ENCODE measurements around the gene CREB5.

The CREB5 gene

GRCh38 chr7:28732071-28732869 is 320.0 kb downstream of the CREB5 start:
- Histone ChIP-seq H3K36me3 (ENCODE audit: control insufficient read depth, insufficient read depth, low read length) (no peaks in the 10 kb centered on the region), H3K4me3 (replicated peaks; ENCODE audit: low read depth, low read length) (no peak overlapping the region), H3K27me3 (replicated peaks; ENCODE audit: control insufficient read depth, insufficient read depth, low read length) (no peaks in the 10 kb centered on the region)
- DNase-seq (ENCODE audit: extremely low read depth, insufficient read length), result no peak
- TF ChIP-seq, protein P1, sequence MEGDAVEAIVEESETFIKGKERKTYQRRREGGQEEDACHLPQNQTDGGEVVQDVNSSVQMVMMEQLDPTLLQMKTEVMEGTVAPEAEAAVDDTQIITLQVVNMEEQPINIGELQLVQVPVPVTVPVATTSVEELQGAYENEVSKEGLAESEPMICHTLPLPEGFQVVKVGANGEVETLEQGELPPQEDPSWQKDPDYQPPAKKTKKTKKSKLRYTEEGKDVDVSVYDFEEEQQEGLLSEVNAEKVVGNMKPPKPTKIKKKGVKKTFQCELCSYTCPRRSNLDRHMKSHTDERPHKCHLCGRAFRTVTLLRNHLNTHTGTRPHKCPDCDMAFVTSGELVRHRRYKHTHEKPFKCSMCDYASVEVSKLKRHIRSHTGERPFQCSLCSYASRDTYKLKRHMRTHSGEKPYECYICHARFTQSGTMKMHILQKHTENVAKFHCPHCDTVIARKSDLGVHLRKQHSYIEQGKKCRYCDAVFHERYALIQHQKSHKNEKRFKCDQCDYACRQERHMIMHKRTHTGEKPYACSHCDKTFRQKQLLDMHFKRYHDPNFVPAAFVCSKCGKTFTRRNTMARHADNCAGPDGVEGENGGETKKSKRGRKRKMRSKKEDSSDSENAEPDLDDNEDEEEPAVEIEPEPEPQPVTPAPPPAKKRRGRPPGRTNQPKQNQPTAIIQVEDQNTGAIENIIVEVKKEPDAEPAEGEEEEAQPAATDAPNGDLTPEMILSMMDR (IDR thresholded peaks at IDR 0.05; ENCODE audit: insufficient read depth, low read length, poor library complexity, severe bottlenecking), result no peak

DNA sequence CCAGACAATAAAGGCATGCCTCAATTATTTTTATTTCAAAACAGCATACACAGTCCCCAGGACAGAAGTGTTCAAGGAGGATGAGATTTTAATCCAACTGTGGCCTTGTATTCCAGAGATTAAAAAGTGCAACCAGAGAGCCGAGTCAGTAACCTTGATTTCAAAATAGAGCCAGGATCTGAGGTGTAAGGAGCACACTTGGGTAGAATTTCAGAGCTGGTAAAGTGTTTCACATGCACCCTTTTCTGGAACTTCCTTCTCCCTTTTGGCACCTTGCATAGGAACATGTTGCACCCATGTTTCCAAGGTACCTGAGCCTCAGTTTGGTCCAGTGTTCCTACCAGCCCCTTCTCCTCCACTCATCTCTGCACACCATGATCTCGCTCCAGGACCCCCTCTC is 320.7 kb downstream of the CREB5 start:
- TF ChIP-seq, protein P1 (IDR thresholded peaks at IDR 0.05; ENCODE audit: insufficient read depth, low read length, poor library complexity, severe bottlenecking), result no peak
- no peaks in the 10 kb centered on the region for H3K27me3 ChIP-seq (replicated peaks; ENCODE audit: control insufficient read depth, insufficient read depth, low read length)
- no peak for DNase-seq (ENCODE audit: extremely low read depth, insufficient read length)
- H3K36me3 ChIP-seq (ENCODE audit: control insufficient read depth, insufficient read depth, low read length), result no peaks in the 10 kb centered on the region
- no peak overlapping the region for H3K4me3 ChIP-seq (replicated peaks; ENCODE audit: low read depth, low read length)

DNA sequence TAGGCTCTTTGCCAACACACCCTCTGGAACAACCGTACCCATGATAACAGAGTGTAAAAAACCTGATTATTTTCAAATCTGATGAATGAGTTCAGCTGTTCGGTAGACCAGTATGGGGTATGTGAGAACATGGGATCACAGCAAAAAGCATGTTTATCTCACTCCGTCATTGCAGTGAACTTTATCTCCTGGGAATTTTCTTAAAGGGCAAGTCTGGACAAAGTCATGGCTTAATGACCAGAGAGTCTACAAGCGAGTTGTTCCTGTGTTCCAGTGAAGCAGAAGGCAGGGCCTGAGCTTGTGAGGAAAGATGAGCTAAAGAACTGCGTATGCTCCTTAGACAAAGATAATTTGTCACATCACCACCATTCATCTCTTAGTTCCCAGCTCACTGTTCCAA is 326.1 kb downstream of the CREB5 start:
- no peaks in the 10 kb centered on the region for H3K36me3 ChIP-seq (ENCODE audit: control insufficient read depth, insufficient read depth, low read length)
- DNase-seq (ENCODE audit: extremely low read depth, insufficient read length), result no peak
- TF ChIP-seq, protein P1 (IDR thresholded peaks at IDR 0.05; ENCODE audit: insufficient read depth, low read length, poor library complexity, severe bottlenecking), result no peak
- H3K4me3 ChIP-seq (replicated peaks; ENCODE audit: low read depth, low read length), result no peak overlapping the region
- no peaks in the 10 kb centered on the region for H3K27me3 ChIP-seq (replicated peaks; ENCODE audit: control insufficient read depth, insufficient read depth, low read length)

DNA sequence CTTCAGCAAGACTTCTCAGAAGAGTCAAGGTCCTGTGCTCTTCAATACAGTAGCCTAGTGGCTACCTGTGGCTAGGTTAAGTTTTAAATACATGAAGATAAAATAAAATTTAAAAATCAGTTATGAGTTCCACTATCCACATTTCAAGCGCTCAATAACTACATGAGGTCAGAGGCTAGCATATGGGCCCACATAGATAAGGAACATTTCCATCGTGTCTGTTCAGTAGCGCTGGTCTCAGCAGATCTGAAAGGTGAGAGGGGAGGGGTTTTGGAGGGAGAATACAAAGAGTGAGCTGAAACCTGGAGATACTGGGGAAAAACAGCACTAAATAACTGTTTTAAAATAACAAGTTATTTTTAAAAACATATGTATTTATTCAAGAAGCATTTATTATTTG is 326.8 kb downstream of the CREB5 start:
- TF ChIP-seq, protein P1 (IDR thresholded peaks at IDR 0.05; ENCODE audit: insufficient read depth, low read length, poor library complexity, severe bottlenecking), result no peak
- H3K4me3 ChIP-seq (replicated peaks; ENCODE audit: low read depth, low read length), result no peak overlapping the region

GRCh38 chr7:28739826-28740225 is 327.5 kb downstream of the CREB5 start:
- Histone ChIP-seq H3K27me3 (replicated peaks; ENCODE audit: control insufficient read depth, insufficient read depth, low read length) (no peaks in the 10 kb centered on the region), H3K36me3 (ENCODE audit: control insufficient read depth, insufficient read depth, low read length) (no peaks in the 10 kb centered on the region), H3K4me3 (replicated peaks; ENCODE audit: low read depth, low read length) (no peak overlapping the region)
- TF ChIP-seq, protein P1 (IDR thresholded peaks at IDR 0.05; ENCODE audit: insufficient read depth, low read length, poor library complexity, severe bottlenecking), result no peak
- DNase-seq (ENCODE audit: extremely low read depth, insufficient read length), result no peak

More for the DNA sequence above, 326.8 kb downstream of the CREB5 start:
- H3K36me3 ChIP-seq (ENCODE audit: control insufficient read depth, insufficient read depth, low read length), result no peaks in the 10 kb centered on the region
- no peak for DNase-seq (ENCODE audit: extremely low read depth, insufficient read length)
- H3K27me3 ChIP-seq (replicated peaks; ENCODE audit: control insufficient read depth, insufficient read depth, low read length), result no peaks in the 10 kb centered on the region

Measured in GM06990 (cell line).